LNCaP clone FGC (cell line): ENCODE data around the gene ZNF862.

Source experiments
- DNase-seq: peaks from one replicate; pipeline ENCODE4 v3.0.0-alpha.2; 2011; ENCODE audit warnings: low read depth
- H3K4me3 ChIP-seq: 2 replicates; pipeline ENCODE4 v1.5.1; 2011; ENCODE audit warnings: mild to moderate bottlenecking, low read depth, low read length, control low read depth
- CTCF ChIP-seq: IDR thresholded peaks from 2 replicates; pipeline ENCODE4 v1.5.1; 2012; ENCODE audit warnings: mild to moderate bottlenecking; ENCODE audit not compliant: control insufficient read depth, insufficient read depth; ENCODE audit errors: extremely low read depth

The ZNF862 gene

GRCh38 chr7:149869291-149869650 lies 31.1 kb downstream of the ZNF862 start:
- TF ChIP-seq CTCF: no peak
- DNase-seq: no peak

GRCh38 chr7:149869867-149870266 lies 31.7 kb downstream of the ZNF862 start:
- DNase-seq: no peak
- no peak overlapping the region for H3K4me3 ChIP-seq
- no peak for TF ChIP-seq CTCF

More at GRCh38 chr7:149869291-149869650, 31.1 kb downstream of the ZNF862 start:
- H3K4me3 ChIP-seq: no peak overlapping the region

- H3K4me3 ChIP-seq: no peak overlapping the region
- TF ChIP-seq CTCF: no peak
- DNase-seq: no peak
These were observed 32.1 kb downstream of the ZNF862 start for GRCh38 chr7:149870274-149870673.

GRCh38 chr7:149870701-149871483 lies 32.7 kb downstream of the ZNF862 start:
- TF ChIP-seq CTCF: no peak
- no peak for DNase-seq
- no peak overlapping the region for H3K4me3 ChIP-seq

- TF ChIP-seq CTCF: no peak
- no peak overlapping the region for H3K4me3 ChIP-seq
- DNase-seq: no peak
These were observed 33.4 kb downstream of the ZNF862 start for GRCh38 chr7:149871576-149871975.

GRCh38 chr7:149872419-149873073 lies 34.4 kb downstream of the ZNF862 start:
- TF ChIP-seq CTCF: peak; percentile 20; the same call in 1 of the 2 replicates
- H3K4me3 ChIP-seq: peak overlapping the region; percentile 94
- DNase-seq: peak; percentile 51
